ENCODE measurements around the gene POLD3.
A peak's percentile ranks its signal among the peaks of the same experiment; 100 is the strongest.

The POLD3 gene

DNA sequence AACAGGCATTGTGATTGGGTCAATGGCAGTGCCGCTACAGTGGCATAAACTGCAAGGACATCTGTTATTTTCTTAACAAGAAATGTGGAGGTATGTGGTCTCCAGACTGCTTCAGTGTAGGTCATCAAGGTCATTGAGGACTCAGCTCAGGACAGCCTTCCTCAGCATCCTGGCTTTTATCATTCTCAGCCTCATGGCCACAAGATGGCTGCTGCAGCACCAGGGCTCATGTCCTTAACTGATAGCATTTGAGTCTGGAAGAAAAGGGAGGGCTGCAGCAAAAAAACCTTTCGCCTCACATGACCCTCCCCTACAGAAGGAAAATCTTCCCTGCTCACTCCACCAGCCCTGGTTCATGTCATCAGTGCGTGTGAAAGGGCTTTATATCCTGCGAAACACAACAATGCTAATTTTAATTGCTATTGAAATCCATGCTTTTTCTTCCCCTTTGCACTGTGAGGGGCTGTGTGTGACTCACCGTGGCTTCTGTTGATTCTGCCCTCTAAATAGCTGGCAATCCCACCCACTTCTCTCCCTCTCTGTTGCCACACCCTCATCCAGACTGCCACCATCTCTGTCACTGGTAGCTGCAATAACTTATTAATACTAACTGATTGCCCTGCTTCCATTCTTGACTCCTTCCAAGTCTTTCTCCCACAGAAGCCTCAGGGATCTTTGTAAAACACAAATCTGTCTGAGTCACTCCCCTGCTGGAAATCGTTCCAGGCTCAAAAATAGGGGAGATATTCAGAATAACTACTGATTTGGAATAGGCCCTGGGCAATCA lies 95.0 kb downstream of the POLD3 start:
- DNase-seq, result peak in 2 of 51 donors; percentile 7 to 43

DNA sequence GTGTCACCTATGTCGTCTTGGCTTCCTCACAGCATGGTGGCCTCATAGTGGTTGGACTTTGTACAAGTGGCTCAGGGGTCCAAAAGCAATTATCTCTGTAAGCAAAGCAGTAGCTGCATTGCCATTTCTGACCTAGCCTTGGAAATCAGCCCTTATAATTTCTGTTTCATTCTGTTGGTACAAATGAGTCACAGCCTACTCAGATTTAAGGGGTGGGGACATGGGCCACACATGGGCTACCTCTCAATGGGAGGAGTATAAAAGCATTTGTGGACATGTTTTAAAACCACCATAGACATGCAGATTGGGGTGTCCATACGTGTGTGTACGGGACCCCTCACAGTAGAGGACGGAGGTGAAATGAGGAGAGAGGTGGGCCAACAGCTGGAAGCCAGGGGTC lies 97.3 kb downstream of the POLD3 start:
- no peak for DNase-seq

DNA sequence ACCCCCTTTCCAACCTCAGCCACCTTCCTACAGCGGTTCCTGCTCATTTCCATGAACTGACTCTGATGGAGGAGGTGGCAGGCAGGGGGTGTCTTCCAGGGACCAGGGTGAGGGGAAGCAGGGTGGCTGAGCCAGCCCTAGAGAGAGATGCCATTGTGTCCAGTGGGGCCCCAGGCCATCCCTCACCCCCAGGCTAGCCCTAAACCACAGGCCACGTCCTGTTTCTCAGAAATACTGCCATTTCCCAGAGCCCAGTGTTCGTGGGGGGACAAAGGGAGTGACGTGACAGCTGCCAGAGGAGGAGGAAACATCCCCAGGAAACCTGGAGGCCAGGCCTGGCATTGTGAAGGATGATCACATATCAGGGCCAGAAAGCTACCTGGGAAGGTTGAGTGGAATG lies 99.4 kb downstream of the POLD3 start:
- no peak for DNase-seq

Measured in hypothalamus (tissue), 51 donors.